HG02943 (cell line): ENCODE results near the gene ZCCHC17.
"Not testable (repeated sequence)": the region's sequence is repeated elsewhere in the genome, so short reads cannot be mapped to it uniquely, and the experiment has no call there.

Experiments
- ATAC-seq: cut with Tn5 transposase; IDR thresholded peaks from one replicate; pipeline ENCODE4 v1.9.1; 2021; ENCODE audit warnings: mild to moderate bottlenecking, low read depth, moderate library complexity; ENCODE audit not compliant: unreplicated experiment

Gene ZCCHC17

DNA sequence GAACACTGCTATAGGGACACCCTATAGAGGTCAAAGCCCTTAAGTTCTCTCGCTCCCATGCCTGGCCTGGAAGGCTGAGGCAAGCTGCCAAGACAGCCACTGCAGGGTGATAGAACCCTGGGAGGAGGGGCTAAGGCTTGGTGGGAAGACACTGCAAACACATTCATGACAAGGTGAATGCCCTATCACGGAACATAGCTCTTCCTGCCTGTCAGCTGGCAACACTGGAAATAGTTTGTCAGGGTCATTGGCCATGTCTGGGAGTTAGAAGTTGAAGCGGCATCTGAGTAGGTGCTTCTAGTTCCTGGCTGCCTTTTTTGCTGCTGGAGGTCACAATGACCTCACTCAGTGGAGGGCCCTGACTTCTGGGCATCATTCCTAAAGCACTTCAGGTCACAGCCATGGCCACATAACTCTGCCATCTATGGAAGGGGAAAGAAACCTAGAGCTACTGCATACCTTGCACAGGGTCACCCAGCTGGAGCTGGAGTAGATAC, 71.8 kb downstream of the ZCCHC17 start:
- no peak for ATAC-seq

DNA sequence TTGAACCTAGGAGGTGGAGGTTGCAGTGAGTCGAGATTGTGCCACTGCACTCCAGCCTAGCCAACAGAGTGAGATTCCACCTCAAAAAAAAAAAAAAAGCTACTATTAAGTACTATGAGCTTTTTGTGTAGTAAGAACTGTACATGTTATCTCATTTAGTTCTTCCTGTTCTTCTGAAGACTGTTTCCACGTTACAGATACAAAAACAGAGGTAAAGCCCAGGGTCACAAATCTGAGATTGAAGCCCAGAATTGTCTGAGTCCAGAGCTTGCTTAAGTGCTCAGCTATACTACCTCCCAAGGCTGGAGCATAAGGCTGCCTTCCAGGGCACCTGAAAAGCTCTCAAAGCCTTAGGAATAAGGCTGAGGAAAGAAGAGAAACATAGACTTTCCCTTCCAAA, 73.2 kb downstream of the ZCCHC17 start:
- ATAC-seq, result no peak

DNA sequence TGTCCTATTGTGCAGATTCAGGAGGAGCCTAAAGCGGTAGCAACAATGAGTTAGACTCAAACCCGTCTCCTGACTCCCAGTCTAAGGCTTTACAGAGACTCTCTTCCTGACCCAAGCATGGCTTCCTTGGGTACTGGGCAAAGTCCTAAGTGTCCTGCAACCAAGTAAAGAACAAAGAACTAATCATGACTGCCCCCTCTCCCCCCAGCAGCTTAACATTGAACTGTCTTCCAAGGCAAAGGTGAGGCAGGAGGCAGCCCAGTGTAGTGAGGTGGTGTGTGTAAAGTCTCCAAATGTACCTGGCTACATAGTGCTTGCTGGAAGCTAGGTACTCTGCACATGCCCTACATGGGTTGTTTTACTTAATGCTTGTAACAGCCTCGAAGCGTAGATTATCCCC, 73.7 kb downstream of the ZCCHC17 start:
- no peak for ATAC-seq

DNA sequence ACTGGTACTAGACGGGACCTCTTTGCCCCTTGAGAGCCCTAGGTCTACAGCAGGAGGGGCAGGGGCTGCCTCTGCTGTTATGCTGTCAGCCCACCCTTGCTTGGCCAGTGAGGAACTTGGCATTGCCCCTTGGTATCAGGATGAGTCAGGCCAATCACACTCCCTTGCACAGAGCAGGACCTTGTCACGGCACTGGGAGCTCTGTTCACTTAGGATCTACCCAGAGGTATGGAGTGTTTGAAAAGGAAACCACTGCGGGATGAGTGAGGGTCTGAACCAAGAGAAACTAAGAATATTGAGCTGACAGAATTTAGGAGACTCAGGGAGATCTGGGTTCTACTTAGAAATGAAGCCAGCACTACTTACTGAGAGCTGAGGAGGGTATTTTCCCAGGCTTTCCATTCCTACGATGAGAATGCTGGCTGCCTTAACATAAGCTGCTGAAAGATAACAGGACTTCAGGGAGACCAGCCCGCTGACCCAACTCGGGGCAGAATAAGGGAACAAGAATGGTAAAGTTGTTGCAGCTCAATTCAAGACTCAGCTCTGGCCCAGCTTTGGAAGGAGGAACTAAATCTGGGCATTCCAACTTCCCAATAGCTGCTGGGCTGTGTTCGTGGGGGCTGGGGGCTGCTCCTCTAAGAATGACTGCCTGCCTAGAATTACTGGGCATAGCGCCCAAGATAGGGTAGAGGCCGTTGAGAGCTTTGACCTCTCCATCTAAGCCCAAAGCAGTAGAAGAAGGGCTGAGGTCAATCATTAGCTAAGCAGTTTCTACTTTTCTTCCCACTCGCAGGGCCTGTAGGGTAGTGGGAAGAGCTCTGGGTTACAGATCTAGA, 74.5 kb downstream of the ZCCHC17 start:
- ATAC-seq, result no peak

DNA sequence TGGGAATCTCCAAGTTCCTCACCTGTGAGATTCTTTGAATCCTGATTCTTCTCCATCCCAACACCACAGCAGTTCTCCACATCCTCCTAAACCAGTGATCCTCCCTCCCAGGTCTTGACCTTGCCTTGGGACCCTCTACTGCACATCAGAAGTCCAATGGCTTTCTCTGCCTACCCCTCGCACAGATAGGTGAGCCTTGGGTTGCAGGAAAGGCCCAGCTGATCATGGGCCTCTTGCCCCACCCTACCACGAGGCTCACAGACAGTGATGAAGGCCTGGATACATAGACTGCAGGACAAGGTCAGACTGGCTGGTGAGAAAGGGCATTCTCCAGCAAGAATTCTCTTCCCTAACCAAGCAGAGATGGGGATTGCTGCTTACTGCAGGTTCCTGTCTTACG, 75.2 kb downstream of the ZCCHC17 start:
- ATAC-seq, result no peak

DNA sequence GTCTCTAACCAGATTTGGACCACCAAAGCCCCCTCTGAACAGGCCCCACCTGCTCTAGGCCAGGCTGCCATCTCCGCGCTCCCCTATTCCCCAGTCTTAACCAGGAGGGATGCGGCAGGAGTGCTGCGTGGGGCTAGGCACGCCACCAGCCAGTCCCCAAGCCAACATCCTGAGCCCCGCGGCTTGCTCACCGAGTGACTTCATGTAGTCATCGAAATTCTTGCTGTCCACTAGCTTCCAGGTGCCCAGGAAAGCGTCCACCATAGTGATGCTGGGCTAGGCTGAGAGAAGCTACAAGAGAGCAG, 75.9 kb downstream of the ZCCHC17 start:
- no peak for ATAC-seq

DNA sequence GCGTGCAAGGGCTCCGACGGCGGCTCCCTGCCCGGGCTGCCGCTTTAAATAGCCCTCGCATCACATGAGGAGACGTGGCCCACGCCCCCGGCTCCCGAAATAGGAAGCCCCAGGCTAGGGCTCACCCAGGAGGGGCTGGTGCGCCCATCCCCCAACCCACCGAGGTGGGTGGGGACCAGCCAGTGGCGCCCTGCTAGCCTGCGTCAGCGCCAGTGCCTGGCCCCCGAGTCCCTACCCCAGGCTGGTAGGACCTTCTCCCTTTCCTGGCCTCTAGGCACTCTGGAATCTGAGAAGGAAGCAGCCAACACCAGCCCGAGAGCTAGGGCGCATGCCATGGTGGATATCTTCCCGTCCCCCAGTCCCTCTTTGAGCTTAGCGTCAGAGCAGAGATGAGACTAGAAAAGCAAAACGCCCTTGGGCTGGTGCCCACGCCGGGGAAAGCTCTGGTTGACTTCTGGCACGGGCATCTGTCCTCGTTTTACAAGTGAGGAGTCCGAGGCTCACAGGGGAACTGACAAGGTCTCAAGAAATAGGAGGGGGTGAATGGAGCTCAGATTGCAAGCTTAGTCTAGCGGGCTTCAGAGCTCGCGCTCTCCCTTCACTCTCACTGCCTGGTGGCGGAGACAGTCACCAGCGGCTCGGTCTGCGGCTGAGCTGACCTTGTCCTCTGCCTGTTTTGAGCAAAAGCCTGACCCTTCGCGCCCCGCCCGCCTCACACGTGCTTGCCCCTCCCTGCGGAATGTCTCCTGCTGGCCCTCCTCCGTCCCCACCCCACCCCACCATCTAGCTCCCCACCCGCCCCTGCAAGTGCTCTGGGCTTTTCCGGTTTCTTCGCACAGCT, 76.4 kb downstream of the ZCCHC17 start, which contains the start of gene FABP3:
Gene FABP3 (minus strand): TSS at position 21 of the 841 bp plus-strand sequence. CDS start 62 bp downstream, outside the sequence.
- ATAC-seq, result no peak

DNA sequence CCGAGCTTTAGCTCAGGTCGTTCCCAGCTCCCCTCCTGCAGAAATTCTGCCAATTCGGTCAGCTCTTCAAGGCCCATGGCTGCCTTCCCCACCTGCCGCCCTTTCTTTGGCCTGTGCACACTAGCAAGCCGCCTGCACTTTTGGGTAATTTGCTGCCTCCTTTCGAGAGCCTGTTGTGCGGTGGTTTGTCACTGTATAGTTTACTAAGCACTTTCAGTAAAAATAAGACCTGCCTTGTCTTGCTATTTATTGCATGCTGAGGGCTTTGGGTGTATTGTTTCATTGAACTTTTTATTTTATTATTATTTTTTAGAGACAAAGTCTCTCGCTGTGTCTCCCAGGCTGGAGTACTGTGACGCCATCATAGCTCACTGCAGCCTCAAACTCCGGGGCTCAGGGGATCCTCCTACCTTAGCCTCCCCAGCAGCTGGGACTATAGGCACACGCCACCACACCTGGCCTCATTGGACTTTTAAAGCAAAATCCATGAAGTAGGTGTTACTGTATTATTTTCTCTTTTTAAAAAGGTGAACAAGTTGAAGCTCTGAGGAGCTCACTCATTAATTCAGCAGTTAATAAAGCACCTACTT, 77.2 kb downstream of the ZCCHC17 start:
- ATAC-seq, result no peak

DNA sequence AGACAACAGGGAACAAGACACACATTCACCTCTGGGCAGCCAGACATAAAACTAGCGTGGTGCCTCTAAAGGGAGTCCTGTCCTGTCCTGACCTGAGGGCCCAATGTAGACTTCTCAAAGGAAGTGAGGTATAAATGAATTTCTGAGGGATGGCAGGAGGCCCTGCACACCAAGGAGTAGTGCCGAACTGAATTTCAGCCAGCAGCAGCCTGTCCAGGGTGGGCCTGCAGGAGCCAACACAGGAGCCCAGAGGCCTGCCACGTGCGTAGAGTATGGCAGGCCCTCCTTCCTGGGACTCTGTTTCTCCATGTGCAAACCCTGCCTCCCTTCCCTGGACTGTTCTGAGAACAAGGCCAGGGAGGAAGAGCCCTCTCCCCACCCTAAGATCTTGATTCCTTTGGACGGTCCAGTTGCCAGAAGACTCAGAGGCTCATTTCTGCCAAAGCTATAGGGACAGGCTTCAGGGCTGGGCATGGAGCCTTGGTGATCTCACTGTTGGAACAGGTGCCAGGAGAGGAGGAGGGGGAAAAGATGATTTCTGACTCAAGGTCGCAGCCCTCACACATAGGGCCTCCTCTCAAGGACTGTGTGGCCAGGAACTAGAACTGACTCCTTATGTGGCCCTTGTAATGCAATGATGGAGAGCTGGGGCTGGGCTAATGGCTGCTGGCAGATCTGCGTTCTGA, 77.8 kb downstream of the ZCCHC17 start:
- ATAC-seq, result no peak

DNA sequence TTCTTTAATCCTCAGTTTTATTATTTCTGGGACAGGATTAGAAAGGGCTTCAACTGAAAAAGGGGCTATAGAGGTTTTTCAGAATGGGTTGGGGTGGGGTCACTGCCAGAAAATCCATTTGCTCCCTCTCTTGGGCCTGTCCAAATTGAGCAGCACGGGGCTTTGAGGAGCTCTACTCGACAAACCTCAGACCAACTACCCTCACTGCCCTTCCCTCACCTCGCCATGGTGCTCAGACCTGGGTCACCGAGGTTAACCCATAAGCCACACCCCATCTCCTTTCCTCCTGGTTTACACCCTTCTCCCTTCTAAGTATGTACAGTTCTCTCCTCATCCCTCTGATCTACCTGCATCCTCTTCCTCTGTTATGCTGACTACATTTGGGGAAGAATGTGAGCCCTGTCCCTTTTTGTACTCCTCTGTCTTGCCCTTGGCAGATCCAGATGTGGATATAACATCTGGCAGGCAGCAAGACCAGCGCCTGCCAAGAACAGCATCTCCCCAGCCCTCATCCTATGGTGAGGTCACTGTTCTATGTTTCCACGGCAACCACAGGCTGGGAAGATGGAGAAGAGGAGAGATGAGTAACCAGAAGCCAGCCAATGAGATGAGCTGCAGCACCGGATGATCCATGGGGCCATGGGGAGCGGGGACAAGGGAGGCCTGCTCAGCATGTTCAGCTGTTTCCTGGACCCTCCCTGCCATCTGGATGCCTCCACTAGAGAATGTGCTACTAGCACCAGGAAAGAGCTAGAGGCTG, 79.7 kb downstream of the ZCCHC17 start:
- no peak for ATAC-seq

DNA sequence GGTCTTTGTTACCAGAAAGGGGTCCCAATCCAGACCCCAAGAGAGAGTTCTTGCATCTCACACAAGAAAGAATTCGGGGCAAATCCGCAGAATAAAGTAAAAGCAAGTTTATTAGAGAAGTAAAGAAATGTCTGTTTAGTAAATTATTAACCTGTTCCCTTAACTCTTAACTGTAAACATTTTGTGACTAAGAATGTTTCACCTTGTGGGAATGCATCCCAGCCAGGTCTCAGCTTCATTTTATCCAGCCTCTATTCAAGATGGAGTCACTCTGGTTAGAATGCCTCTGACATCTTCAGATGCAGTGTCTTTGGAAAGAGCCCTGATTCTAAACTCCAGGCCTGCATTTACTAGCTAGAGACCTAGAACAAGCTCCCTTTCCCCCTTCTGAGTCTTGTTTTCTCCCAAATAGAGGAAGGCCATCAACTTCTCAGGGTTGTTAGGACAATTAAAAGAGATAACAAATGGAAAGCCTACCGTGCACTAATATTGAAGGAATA, 80.6 kb downstream of the ZCCHC17 start:
- no peak for ATAC-seq

DNA sequence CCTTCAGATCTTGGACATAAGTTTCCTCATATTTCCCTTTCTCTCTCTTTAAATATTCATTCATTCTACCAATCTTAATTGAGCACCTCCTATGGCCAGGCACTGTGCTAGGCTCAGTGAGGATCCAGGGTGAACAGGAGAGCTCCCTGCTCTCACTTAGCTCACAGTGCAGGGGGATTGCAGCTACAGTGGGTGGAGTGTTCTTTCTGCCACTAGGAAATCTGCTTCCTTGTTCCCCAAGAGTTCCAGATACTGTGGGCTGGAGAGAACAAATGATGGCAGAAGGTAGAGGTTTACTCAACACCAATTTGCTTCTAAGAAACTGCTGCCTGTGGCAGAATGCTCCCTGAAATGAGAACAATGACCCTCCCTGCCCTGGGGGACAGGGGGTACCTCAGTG, 81.2 kb downstream of the ZCCHC17 start:
- no peak for ATAC-seq

DNA sequence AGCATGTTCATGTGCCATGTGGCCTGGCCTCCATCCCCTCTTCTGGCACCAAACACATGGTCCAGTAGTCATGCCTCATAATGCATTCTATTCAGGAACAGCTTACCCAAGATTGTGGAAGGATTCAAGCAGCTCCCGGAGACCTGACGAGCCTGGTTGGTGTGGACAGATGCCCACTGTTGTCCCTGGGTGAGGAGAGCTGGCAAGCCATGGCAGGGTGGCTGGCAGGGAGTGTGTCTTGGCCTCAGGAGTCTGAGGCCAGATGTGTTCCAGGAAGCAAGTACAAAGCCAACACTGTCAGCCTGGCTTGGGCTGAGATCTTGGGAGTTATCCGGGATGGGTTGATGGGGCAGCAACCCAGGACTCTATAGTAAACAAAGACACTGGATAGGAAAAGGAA, 83.3 kb downstream of the ZCCHC17 start:
- ATAC-seq, result no peak

DNA sequence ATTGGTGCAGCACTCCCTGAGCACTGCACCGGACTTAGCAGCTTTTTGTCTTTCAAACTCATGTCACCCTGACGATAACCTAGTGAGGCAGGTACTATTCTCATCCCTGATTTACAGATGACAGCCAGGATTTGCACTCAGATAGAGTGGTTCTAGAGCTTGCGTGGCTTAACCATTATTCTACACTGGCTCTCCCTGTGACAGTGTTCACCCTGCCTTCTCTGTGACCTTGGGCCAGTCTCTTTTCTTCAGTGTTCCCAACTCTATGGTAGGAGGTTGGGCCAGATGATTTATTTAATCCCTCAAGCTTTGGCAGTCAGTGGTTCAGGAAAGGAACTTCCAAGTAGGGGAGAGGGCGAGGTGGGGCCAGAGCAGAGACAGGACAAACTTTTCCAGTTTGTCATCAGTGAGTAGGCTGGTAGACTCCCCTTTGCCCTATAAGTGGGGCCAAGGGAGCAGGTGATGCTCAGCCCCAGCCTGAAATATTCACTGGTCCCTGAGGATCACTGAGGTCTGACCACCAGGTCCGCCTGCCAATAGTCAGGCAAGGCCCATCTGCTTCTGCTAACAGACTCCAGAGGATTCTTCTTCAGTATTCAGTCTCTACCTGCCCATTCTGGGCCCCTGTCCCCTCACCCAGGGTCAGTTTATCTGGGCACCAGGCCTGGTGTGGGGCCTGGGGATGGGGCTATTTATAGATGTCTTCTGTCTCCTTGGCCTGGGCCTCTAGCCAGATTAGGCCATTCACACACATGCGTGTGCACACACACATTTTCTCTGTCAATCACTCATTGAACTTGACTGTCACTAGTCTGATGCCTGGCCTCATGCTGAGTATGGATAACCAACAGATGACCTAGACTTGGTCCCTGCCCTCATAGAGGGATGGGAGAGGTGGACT, 84.8 kb downstream of the ZCCHC17 start:
- no peak for ATAC-seq

DNA sequence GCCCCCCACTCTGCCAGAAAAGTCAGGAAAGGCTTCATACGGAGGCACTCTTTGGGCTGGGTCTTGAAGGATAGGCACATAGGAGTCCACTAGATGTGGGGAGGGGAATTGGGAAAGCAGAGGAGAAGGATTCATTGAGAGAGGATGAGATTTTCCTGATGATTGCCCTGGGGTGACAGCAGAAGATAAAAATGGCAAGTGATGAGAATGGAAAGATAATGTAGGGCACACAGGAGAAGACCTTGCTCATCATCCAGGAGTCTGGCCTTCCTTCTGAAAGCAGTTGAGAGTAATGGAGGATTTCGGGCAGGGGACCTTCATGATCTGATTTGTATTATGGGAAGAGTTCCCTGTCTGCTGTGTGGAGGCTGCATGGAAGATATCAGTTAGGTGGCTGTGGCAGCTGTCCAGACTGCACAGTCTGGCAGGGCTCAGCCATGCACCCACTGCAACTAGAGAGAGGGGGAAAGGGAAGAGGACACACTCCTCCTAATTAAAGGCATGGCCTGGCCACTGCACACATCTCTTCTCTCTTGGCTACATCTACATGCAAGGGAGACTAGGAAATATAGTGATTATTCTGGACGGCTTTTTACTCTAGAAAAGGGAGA, 85.7 kb downstream of the ZCCHC17 start:
- ATAC-seq, result no peak

DNA sequence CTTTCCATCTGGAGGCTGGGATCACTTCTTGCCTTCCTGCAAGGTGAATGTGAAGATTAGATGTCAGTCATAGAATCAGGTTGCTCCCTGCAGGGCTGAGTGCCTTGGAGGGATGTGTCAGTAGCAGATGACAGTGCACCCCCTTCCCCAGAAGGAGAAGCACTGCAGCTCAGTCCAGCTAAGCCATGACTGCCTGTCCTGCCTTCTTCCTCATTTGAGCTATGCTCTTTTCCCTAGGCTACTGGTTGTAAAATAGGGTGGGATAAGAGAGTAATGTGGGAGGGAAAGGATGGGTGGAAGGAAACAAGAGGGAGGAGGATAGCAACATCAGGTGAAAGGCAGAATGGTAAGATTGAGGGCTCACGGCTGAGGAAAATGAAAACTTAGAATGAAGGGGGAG, 87.1 kb downstream of the ZCCHC17 start:
- no peak for ATAC-seq

DNA sequence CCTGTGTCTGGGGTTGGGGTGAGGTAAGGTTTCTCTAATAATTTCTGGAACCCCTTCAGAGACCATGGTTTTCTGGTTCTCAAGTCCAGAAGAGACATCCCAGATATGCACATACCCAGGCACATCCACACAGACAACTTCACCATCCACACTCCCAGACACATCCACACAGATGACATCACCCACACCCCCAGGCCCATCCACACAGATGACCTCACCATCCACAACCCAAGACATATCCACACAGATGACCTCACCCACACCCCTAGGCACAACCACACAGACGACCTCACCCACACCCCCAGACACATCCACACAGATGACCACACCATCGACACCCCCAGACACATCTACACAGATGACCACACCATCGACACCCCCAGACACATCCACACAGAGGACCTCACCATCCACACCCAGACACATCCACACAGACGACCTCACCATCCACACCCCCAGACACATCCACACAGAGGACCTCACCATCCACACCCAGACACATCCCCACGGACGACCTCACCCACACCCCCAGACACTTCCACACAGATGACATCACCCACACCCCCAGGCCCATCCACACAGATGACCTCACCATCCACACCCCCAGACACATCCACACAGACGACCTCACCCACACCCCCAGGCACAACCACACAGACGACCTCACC, 89.9 kb downstream of the ZCCHC17 start:
- ATAC-seq, result not testable (repeated sequence)

DNA sequence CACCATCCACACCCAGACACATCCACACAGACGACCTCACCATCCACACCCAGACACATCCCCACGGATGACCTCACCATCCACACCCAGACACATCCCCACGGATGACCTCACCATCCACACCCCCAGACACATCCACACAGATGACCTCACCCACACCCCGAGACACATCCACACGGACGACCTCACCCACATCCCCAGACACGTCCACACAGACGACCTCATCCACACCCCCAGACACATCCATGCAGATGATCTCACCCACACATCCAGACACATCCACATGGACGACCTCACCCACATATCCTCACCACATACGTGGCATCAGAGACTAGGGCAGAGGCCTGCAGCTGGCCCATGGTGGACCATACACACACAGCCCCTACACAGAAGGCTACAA, 90.8 kb downstream of the ZCCHC17 start:
- no peak for ATAC-seq
